Colonic mucosa (tissue), 4 donors: ENCODE data around the gene MICAL3. TPM values are rescaled to one million over a fixed set of nuclear protein-coding genes. Genes with fewer than 3 reads are reported as not detected.

Experiments
- DNase-seq: peaks from one replicate; pipeline ENCODE4 v3.0.0-alpha.2; 2020
- H3K27ac ChIP-seq: fragments of 200-600 bp; one replicate; pipeline ENCODE4 v1.8.0; 2021
- H3K27me3 ChIP-seq: fragments of 200-600 bp; one replicate; pipeline ENCODE4 v1.8.0; 2021
- H3K36me3 ChIP-seq: fragments of 200-600 bp; one replicate; pipeline ENCODE4 v1.8.0; 2021
- H3K4me1 ChIP-seq: fragments of 200-600 bp; one replicate; pipeline ENCODE4 v1.8.0; 2021; ENCODE audit warnings: mild to moderate bottlenecking
- H3K4me3 ChIP-seq: fragments of 200-600 bp; one replicate; pipeline ENCODE4 v1.8.0; 2021
- H3K9ac ChIP-seq, 2 donors: one replicate each; pipeline ENCODE4 v1.7.0; 2013; ENCODE audit warnings: control low read depth in 2 of 2, low read depth in 2 of 2, low read length in 2 of 2
- H3K9me3 ChIP-seq: fragments of 200-600 bp; one replicate; pipeline ENCODE4 v1.8.0; 2021
- intact Hi-C: fragments of 100-400 bp; cut with DNase I; formaldehyde crosslinking; loops from one replicate; pipeline ENCODE4 v1.14.1; 2022
- total RNA-seq, 2 donors: library from RNA; stranded (reverse); fragmentation: NEBNext Ultra II Directional in 1 of 2; extraction: Animal tissue kit (Norgen Biotek cat#: 25700) in 1 of 2; gene quantifications; one replicate each; pipeline ENCODE4 v1.2.1, GENCODE V29; 2021
- TF ChIP-seq, protein P1 (sequence below): fragments of 200-600 bp; IDR thresholded peaks from one replicate; pipeline ENCODE4 v1.8.0; 2022; ENCODE audit warnings: antibody characterized with exemption, mild to moderate bottlenecking
- donor health status: healthy.
- donor health status: DM: no; HTN: no; CAD: no.
- donor health status: DM: no; HTN: no; CAD: no.

The MICAL3 gene
- total RNA-seq, 2 donors from 2014 or later, result 72.5 to 84.5 TPM

DNA sequence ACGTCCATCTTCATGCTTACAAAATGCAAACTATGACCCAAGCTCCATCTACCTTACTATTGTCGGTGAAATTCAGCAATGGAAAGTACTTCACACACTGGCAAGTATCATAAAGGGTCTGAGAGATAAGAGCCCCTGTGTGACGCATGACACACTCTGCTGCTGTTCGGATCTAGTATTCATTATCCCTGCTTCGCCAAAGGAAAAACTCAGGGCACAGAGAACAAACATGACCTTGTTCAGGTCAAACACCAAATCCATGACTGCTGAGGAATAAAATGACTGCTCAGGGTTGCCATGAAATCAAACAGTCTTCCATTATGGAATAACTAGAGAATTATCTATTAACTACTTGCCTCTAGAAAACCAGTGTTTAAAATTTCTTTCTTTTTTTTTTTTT is 73.0 kb downstream of the MICAL3 start:
- H3K36me3 ChIP-seq, result no peaks in the 10 kb centered on the region
- no peaks in the 10 kb centered on the region for H3K27me3 ChIP-seq
- TF ChIP-seq, protein P1, sequence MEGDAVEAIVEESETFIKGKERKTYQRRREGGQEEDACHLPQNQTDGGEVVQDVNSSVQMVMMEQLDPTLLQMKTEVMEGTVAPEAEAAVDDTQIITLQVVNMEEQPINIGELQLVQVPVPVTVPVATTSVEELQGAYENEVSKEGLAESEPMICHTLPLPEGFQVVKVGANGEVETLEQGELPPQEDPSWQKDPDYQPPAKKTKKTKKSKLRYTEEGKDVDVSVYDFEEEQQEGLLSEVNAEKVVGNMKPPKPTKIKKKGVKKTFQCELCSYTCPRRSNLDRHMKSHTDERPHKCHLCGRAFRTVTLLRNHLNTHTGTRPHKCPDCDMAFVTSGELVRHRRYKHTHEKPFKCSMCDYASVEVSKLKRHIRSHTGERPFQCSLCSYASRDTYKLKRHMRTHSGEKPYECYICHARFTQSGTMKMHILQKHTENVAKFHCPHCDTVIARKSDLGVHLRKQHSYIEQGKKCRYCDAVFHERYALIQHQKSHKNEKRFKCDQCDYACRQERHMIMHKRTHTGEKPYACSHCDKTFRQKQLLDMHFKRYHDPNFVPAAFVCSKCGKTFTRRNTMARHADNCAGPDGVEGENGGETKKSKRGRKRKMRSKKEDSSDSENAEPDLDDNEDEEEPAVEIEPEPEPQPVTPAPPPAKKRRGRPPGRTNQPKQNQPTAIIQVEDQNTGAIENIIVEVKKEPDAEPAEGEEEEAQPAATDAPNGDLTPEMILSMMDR, result no peak
- no peak overlapping the region for H3K27ac ChIP-seq
- peak overlapping the region in 1 of 2 donors; percentile 15 for H3K9ac ChIP-seq
- no peak for DNase-seq
- no peaks in the 10 kb centered on the region for H3K9me3 ChIP-seq
- H3K4me3 ChIP-seq, result no peak overlapping the region
- intact Hi-C loops, result no loop called here
- no peaks in the 10 kb centered on the region for H3K4me1 ChIP-seq

DNA sequence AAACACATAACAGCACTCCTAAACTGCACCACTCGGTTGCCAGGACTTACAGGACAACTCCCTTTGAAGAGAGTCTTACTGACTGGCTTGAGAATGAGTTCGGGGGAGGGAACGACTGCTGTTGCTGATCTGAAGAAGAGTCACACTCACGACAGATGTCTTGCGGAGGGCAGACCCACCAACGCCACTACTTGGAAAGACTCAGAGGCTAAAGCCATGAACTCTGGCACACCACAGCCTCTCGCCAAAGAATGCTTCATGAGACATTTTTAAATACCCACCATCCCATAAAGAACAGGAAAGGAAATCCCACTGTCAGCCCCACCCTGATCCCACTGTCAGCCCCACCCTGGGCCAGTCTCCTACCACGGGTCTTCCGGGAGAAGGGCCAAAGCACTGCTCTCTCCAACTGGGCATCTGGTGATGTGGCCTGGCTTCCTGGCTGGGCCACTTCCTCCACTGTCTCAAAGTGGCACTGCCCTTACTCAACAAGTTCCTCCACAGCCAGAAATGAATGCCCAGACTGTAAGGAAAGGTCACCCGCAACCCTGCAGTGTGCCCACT is 73.6 kb downstream of the MICAL3 start:
- no peaks in the 10 kb centered on the region for H3K27me3 ChIP-seq

GRCh38 chr22:17949642-17950473 is 74.5 kb downstream of the MICAL3 start:
- Histone ChIP-seq H3K9ac (no peak overlapping the region), H3K4me1 (no peaks in the 10 kb centered on the region), H3K27me3 (no peaks in the 10 kb centered on the region), H3K36me3 (no peaks in the 10 kb centered on the region), H3K9me3 (no peaks in the 10 kb centered on the region), H3K4me3 (no peak overlapping the region), H3K27ac (no peak overlapping the region)
- TF ChIP-seq, protein P1, result no peak
- DNase-seq, result no peak
- intact Hi-C loops, result no loop called here

More for the DNA sequence above, 73.6 kb downstream of the MICAL3 start:
- H3K9ac ChIP-seq, result peak overlapping the region in 1 of 2 donors; percentile 15
- TF ChIP-seq, protein P1, result no peak
- H3K9me3 ChIP-seq, result no peaks in the 10 kb centered on the region
- DNase-seq, result no peak
- intact Hi-C loops, result no loop called here
- H3K36me3 ChIP-seq, result no peaks in the 10 kb centered on the region
- no peak overlapping the region for H3K4me3 ChIP-seq
- no peak overlapping the region for H3K27ac ChIP-seq
- H3K4me1 ChIP-seq, result no peaks in the 10 kb centered on the region

DNA sequence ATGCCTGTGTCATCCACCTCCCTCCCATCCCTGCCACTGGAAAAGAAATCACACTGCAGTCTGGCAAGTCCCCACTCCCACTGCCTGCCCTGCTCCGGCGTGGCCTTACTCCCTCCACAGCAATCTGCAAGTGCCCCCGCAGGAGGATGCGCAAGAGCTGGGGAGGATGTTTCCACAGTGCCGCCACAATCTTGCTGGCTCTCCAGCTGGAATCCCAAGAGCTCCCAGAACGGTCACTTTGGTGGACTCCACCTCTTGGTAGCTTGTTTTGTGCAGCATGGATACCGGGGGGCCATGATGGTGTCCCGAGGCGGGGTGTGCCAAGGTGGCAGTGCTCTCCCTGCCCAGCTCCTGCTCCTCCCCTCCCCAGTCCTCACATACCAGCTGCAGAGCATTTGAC is 76.3 kb downstream of the MICAL3 start:
- H3K9ac ChIP-seq, result no peak overlapping the region
- TF ChIP-seq, protein P1, result no peak
- DNase-seq, result no peak
- H3K36me3 ChIP-seq, result no peaks in the 10 kb centered on the region
- peaks cover 6% of the 10 kb centered on the region for H3K4me1 ChIP-seq
- H3K27me3 ChIP-seq, result no peaks in the 10 kb centered on the region
- intact Hi-C loops, result no loop called here
- no peak overlapping the region for H3K27ac ChIP-seq
- no peak overlapping the region for H3K4me3 ChIP-seq
- no peaks in the 10 kb centered on the region for H3K9me3 ChIP-seq

GRCh38 chr22:17946662-17947367 is 77.5 kb downstream of the MICAL3 start:
- TF ChIP-seq, protein P1, result no peak
- Histone ChIP-seq H3K9me3 (no peaks in the 10 kb centered on the region), H3K9ac (no peak overlapping the region), H3K36me3 (no peaks in the 10 kb centered on the region), H3K4me1 (peaks cover 6% of the 10 kb centered on the region), H3K27me3 (no peaks in the 10 kb centered on the region), H3K4me3 (no peak overlapping the region), H3K27ac (no peak overlapping the region)
- intact Hi-C loops, result no loop called here
- no peak for DNase-seq
